Endodermal cell (in vitro differentiated cells): ENCODE results near the gene PCDHGA5. TPM values are rescaled to one million over a fixed set of nuclear protein-coding genes. Genes with fewer than 3 reads are reported as not detected.
A peak's percentile ranks its signal among the peaks of the same experiment; 100 is the strongest.
"Not testable (repeated sequence)": the region's sequence is repeated elsewhere in the genome, so short reads cannot be mapped to it uniquely, and the experiment has no call there.

Source experiments
- DNase-seq: peaks from one replicate; pipeline ENCODE4 v3.0.0-alpha.2; 2017
- H3K27ac ChIP-seq: 2 replicates; pipeline ENCODE4 v1.5.1; 2013; ENCODE audit warnings: mild to moderate bottlenecking, low read depth, low read length, moderate library complexity
- H3K27me3 ChIP-seq: 2 replicates; pipeline ENCODE4 v1.6.1; 2013; ENCODE audit warnings: mild to moderate bottlenecking, low read length, moderate library complexity; ENCODE audit not compliant: insufficient read depth, control insufficient read depth, poor library complexity, severe bottlenecking
- H3K36me3 ChIP-seq: 2 replicates; pipeline ENCODE4 v1.7.0; 2013; ENCODE audit warnings: mild to moderate bottlenecking, low read length, moderate library complexity; ENCODE audit not compliant: control insufficient read depth, insufficient read depth
- H3K4me1 ChIP-seq: one replicate; pipeline ENCODE4 v1.7.0; 2013; ENCODE audit warnings: low read length; ENCODE audit not compliant: control insufficient read depth, insufficient read depth
- H3K4me3 ChIP-seq: 2 replicates; pipeline ENCODE4 v1.5.1; 2013; ENCODE audit warnings: mild to moderate bottlenecking, low read length, moderate library complexity
- H3K9ac ChIP-seq: 2 replicates; pipeline ENCODE4 v1.6.1; 2013; ENCODE audit warnings: mild to moderate bottlenecking, low read length, moderate library complexity; ENCODE audit not compliant: poor library complexity, severe bottlenecking; ENCODE audit errors: extremely low read depth
- H3K9me3 ChIP-seq: 2 replicates; pipeline ENCODE4 v1.6.1; 2013; ENCODE audit warnings: mild to moderate bottlenecking, low read length, moderate library complexity; ENCODE audit not compliant: control insufficient read depth
- H3K27ac Mint-ChIP-seq: 2 replicates; pipeline ENCODE4 v1.8.0; 2020; ENCODE audit warnings: mixed read lengths
- H3K27me3 Mint-ChIP-seq: 2 replicates; pipeline ENCODE4 v1.8.0; 2021; ENCODE audit warnings: mild to moderate bottlenecking, mixed read lengths; ENCODE audit not compliant: insufficient read depth
- H3K36me3 Mint-ChIP-seq: 2 replicates; pipeline ENCODE4 v1.8.0; 2020; ENCODE audit warnings: low read depth, mixed read lengths
- H3K4me1 Mint-ChIP-seq: 2 replicates; pipeline ENCODE4 v1.8.0; 2020; ENCODE audit warnings: mixed read lengths
- H3K4me3 Mint-ChIP-seq: 2 replicates; pipeline ENCODE4 v1.8.0; 2020; ENCODE audit warnings: mild to moderate bottlenecking, moderate library complexity, mixed read lengths
- H3K9me3 Mint-ChIP-seq: 2 replicates; pipeline ENCODE4 v1.8.0; 2020; ENCODE audit warnings: mild to moderate bottlenecking, mixed read lengths
- WGBS, 2 experiments: methylation state at CpG; one replicate each; pipeline versions ENCODE4 v1.1.5 to v1.1.7; 2013; ENCODE audit warnings: missing lambda C conversion rate in 2 of 2, mixed read lengths in 1 of 2; ENCODE audit not compliant: insufficient coverage in 1 of 2, insufficient read length in 1 of 2; 5-methylcytosine and 5-hydroxymethylcytosine counted together
- total RNA-seq, 2 donors: library from RNA; stranded (reverse); fragmentation: NEBNext Ultra II Directional in 1 of 2; extraction: Animal tissue kit (Norgen Biotek cat#: 25700) in 1 of 2; gene quantifications; 2 replicates in 1 of 2; 3 replicates in 1 of 2; pipeline ENCODE4 v1.2.1, GENCODE V29; 2021
- TF ChIP-seq, protein P1 (sequence below): fragments of 200-600 bp; sonication (generic); conservative IDR thresholded peaks from 2 replicates; pipeline ENCODE4 v1.5.0; 2021; ENCODE audit warnings: antibody characterized with exemption, mild to moderate bottlenecking

The PCDHGA5 gene
- total RNA-seq, 2 donors from 2014 or later: 0.51 to 3.0 TPM

DNA sequence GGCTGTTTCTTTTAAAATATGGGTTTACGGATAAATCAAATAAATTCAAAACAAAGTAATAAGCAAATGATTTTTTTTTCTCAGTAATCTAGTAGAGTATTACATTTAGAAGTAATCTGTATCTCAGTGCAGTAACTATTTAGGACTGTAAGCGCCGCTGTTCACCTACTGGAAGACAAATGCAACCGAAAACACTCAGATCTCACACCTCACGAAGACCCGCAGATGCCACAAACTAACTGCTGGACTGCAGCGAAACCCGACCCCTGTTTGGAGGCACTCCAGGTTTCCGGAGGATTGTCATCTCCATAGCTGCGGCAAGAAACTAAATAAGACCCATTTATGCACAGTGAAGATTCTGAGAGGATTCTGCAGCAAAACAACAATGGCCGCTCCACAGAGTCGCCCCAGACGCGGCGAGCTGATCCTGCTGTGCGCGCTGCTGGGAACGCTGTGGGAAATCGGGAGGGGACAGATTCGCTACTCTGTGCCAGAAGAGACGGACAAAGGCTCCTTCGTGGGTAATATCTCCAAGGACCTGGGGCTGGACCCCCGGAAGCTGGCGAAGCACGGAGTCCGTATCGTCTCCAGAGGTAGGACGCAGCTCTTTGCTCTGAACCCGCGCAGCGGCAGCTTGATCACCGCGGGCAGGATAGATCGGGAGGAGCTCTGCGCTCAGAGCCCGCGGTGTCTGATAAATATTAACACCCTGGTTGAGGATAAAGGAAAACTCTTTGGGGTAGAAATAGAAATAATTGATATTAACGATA lies 28.7 kb downstream of the PCDHGA5 start, which contains the start of gene PCDHGA8:
Gene PCDHGA8 (plus strand): TSS at position 205 of the 770 bp plus-strand sequence. CDS start 181 bp downstream, at position 386.
- TF ChIP-seq, protein P1, sequence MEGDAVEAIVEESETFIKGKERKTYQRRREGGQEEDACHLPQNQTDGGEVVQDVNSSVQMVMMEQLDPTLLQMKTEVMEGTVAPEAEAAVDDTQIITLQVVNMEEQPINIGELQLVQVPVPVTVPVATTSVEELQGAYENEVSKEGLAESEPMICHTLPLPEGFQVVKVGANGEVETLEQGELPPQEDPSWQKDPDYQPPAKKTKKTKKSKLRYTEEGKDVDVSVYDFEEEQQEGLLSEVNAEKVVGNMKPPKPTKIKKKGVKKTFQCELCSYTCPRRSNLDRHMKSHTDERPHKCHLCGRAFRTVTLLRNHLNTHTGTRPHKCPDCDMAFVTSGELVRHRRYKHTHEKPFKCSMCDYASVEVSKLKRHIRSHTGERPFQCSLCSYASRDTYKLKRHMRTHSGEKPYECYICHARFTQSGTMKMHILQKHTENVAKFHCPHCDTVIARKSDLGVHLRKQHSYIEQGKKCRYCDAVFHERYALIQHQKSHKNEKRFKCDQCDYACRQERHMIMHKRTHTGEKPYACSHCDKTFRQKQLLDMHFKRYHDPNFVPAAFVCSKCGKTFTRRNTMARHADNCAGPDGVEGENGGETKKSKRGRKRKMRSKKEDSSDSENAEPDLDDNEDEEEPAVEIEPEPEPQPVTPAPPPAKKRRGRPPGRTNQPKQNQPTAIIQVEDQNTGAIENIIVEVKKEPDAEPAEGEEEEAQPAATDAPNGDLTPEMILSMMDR: no peak
- Histone ChIP-seq H3K4me3 (peak within 1 kb of the TSS; percentile 20), H3K27me3 (no peaks in the 10 kb centered on the region), H3K9me3 (peaks cover 68% of the 10 kb centered on the region), H3K27ac (no peak within 1 kb of the TSS), H3K4me1 (no peaks in the 10 kb centered on the region), H3K36me3 (no peaks in the 10 kb centered on the region), H3K9ac (no peak within 1 kb of the TSS)
- no peak within 1 kb of the TSS for H3K27ac Mint-ChIP-seq
- 95 to 98% methylated on average over 28 to 38 of the region's 38 CpGs for WGBS, 2 experiments
- DNase-seq: no peak
- peaks cover 11% of the 10 kb centered on the region for H3K27me3 Mint-ChIP-seq
- peaks cover 89% of the 10 kb centered on the region for H3K9me3 Mint-ChIP-seq
- H3K4me1 Mint-ChIP-seq: no peaks in the 10 kb centered on the region
- peaks cover 65% of the 10 kb centered on the region for H3K36me3 Mint-ChIP-seq
- H3K4me3 Mint-ChIP-seq: no peak within 1 kb of the TSS

DNA sequence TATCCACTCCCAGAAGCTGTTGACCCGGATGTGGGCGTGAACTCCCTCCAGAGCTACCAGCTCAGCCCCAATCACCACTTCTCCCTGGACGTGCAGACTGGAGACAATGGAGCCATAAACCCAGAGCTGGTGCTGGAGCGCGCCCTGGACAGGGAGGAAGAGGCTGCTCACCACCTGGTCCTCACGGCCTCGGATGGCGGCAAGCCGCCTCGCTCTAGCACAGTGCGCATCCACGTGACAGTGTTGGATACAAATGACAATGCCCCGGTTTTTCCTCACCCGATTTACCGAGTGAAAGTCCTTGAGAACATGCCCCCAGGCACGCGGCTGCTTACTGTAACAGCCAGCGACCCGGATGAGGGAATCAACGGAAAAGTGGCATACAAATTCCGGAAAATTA lies 29.3 kb downstream of the PCDHGA5 start:
- H3K9me3 Mint-ChIP-seq: peaks cover 89% of the 10 kb centered on the region
- H3K27me3 ChIP-seq: no peaks in the 10 kb centered on the region
- no peak overlapping the region for H3K27ac Mint-ChIP-seq
- H3K4me3 Mint-ChIP-seq: no peak overlapping the region
- peaks cover 63% of the 10 kb centered on the region for H3K36me3 Mint-ChIP-seq
- H3K9me3 ChIP-seq: peaks cover 66% of the 10 kb centered on the region
- H3K27ac ChIP-seq: no peak overlapping the region
- TF ChIP-seq, protein P1: no peak
- H3K4me3 ChIP-seq: no peak overlapping the region
- H3K9ac ChIP-seq: no peak overlapping the region
- H3K4me1 ChIP-seq: no peaks in the 10 kb centered on the region
- H3K27me3 Mint-ChIP-seq: peaks cover 9% of the 10 kb centered on the region
- H3K4me1 Mint-ChIP-seq: no peaks in the 10 kb centered on the region
- 94 to 97% methylated on average over 19 to 21 of the region's 21 CpGs for WGBS, 2 experiments
- DNase-seq: no peak
- no peaks in the 10 kb centered on the region for H3K36me3 ChIP-seq

DNA sequence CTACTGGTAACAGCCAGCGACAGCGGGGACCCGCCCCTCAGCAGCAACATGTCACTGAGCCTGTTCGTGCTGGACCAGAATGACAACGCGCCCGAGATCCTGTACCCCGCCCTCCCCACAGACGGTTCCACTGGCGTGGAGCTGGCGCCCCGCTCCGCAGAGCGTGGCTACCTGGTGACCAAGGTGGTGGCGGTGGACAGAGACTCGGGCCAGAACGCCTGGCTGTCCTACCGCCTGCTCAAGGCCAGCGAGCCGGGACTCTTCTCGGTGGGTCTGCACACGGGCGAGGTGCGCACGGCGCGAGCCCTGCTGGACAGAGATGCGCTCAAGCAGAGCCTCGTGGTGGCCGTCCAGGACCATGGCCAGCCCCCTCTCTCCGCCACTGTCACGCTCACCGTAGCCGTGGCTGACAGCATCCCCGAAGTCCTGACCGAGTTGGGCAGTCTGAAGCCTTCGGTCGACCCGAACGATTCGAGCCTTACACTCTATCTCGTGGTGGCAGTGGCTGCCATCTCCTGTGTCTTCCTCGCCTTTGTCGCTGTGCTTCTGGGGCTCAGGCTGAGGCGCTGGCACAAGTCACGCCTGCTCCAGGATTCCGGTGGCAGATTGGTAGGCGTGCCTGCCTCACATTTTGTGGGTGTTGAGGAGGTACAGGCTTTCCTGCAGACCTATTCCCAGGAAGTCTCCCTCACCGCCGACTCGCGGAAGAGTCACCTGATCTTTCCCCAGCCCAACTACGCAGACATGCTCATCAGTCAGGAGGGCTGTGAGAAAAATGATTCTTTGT lies 30.6 kb downstream of the PCDHGA5 start:
- DNase-seq, H3K4me3 ChIP-seq, H3K27me3 ChIP-seq, H3K27ac ChIP-seq, H3K27me3 Mint-ChIP-seq, H3K4me1 ChIP-seq, H3K27ac Mint-ChIP-seq, H3K4me3 Mint-ChIP-seq, H3K9ac ChIP-seq, H3K4me1 Mint-ChIP-seq, H3K36me3 ChIP-seq: not testable (repeated sequence)
- peaks cover 71% of the 10 kb centered on the region for H3K9me3 ChIP-seq
- WGBS, 2 experiments: 92 to 98% methylated on average over 24 to 41 of the region's 53 CpGs
- Mint-ChIP-seq H3K9me3 (peaks cover 89% of the 10 kb centered on the region), H3K36me3 (peaks cover 60% of the 10 kb centered on the region)
